Astrocyte (in vitro differentiated cells and primary cell): Measurements from ENCODE around the gene MAIP1. TPM values are rescaled to one million over a fixed set of nuclear protein-coding genes. Genes with fewer than 3 reads are reported as not detected.

ENCODE experiments used
- DNase-seq: peaks from one replicate; pipeline ENCODE4 v3.0.0-alpha.2; 2010; ENCODE audit warnings: low read depth
- FAIRE-seq: peaks from 2 replicates; lab custom pipeline; 2011; peaks lifted over from hg19 to GRCh38; lab: Jason Lieb, UNC
- H2AFZ ChIP-seq: 2 replicates; pipeline ENCODE4 v1.6.0; 2012; ENCODE audit warnings: low read depth, low read length, inconsistent platforms
- H3K27ac ChIP-seq: 2 replicates; pipeline ENCODE4 v1.5.1; 2011; ENCODE audit warnings: low read depth, low read length, inconsistent platforms
- H3K27me3 ChIP-seq: 2 replicates; pipeline ENCODE4 v1.6.0; 2011; ENCODE audit warnings: low read length, inconsistent platforms; ENCODE audit not compliant: insufficient read depth
- H3K36me3 ChIP-seq: 2 replicates; pipeline ENCODE4 v1.5.1; 2011; ENCODE audit warnings: low read length, inconsistent platforms; ENCODE audit not compliant: insufficient read depth
- H3K4me1 ChIP-seq: 2 replicates; pipeline ENCODE4 v1.5.1; 2011; ENCODE audit warnings: low read length, inconsistent platforms; ENCODE audit not compliant: insufficient read depth
- H3K4me2 ChIP-seq: 2 replicates; pipeline ENCODE4 v1.6.0; 2012; ENCODE audit warnings: low read length, inconsistent platforms
- H3K4me3 ChIP-seq: 2 replicates; pipeline ENCODE4 v1.5.1; 2011; ENCODE audit warnings: low read depth, mild to moderate bottlenecking, low read length, inconsistent platforms; ENCODE audit not compliant: insufficient read depth
- H3K79me2 ChIP-seq: 2 replicates; pipeline ENCODE4 v1.6.0; 2012; ENCODE audit warnings: mild to moderate bottlenecking, low read length, inconsistent platforms; ENCODE audit not compliant: insufficient read depth
- H3K9ac ChIP-seq: 2 replicates; pipeline ENCODE4 v1.6.0; 2012; ENCODE audit warnings: mild to moderate bottlenecking, low read length, inconsistent platforms
- H3K9me3 ChIP-seq: 2 replicates; pipeline ENCODE4 v1.5.1; 2012; ENCODE audit warnings: low read depth, mild to moderate bottlenecking, low read length, inconsistent platforms; ENCODE audit not compliant: insufficient read depth
- H4K20me1 ChIP-seq: 2 replicates; pipeline ENCODE4 v1.6.0; 2012; ENCODE audit warnings: low read length, inconsistent platforms; ENCODE audit not compliant: insufficient read depth
- H3K27ac Mint-ChIP-seq: one replicate; pipeline ENCODE4 v1.8.0; 2021; ENCODE audit warnings: mild to moderate bottlenecking, mixed read lengths; ENCODE audit not compliant: unreplicated experiment
- H3K27me3 Mint-ChIP-seq: one replicate; pipeline ENCODE4 v1.8.0; 2021; ENCODE audit warnings: low read depth, mixed read lengths; ENCODE audit not compliant: unreplicated experiment
- H3K36me3 Mint-ChIP-seq: one replicate; pipeline ENCODE4 v1.8.0; 2021; ENCODE audit warnings: low read depth, mixed read lengths; ENCODE audit not compliant: unreplicated experiment
- H3K4me1 Mint-ChIP-seq: one replicate; pipeline ENCODE4 v1.8.0; 2021; ENCODE audit warnings: low read depth, mixed read lengths; ENCODE audit not compliant: unreplicated experiment
- H3K4me3 Mint-ChIP-seq: one replicate; pipeline ENCODE4 v1.8.0; 2021; ENCODE audit warnings: mild to moderate bottlenecking, moderate library complexity, mixed read lengths; ENCODE audit not compliant: unreplicated experiment
- H3K9me3 Mint-ChIP-seq: one replicate; pipeline ENCODE4 v1.8.0; 2021; ENCODE audit warnings: mild to moderate bottlenecking, mixed read lengths; ENCODE audit not compliant: unreplicated experiment
- CTCF ChIP-seq: IDR thresholded peaks from 2 replicates; pipeline ENCODE4 v1.5.1; 2011; ENCODE audit warnings: low read depth, mild to moderate bottlenecking, inconsistent platforms, low read length, moderate library complexity; ENCODE audit not compliant: insufficient read depth
- EZH2 ChIP-seq: IDR thresholded peaks from 2 replicates; pipeline ENCODE4 v1.6.1; 2012; ENCODE audit warnings: mild to moderate bottlenecking, low read length, inconsistent platforms; ENCODE audit not compliant: insufficient read depth
- total RNA-seq: library from RNA; stranded (reverse); gene quantifications from 2 replicates; pipeline ENCODE4 v1.2.1, GENCODE V29; 2021

Gene MAIP1
- total RNA-seq, 1 donor from 2014 or later = 24.4 TPM

GRCh38 chr2:199926806-199927205, 28.6 kb upstream of the MAIP1 start:
- H3K27ac Mint-ChIP-seq = no peak overlapping the region
- Histone ChIP-seq H3K4me1 (no peaks in the 10 kb centered on the region), H2AFZ (no peak overlapping the region), H3K9me3 (no peaks in the 10 kb centered on the region), H3K4me2 (no peak overlapping the region), H3K79me2 (peaks cover 54% of the 10 kb centered on the region), H3K9ac (no peak overlapping the region), H3K36me3 (peaks cover 13% of the 10 kb centered on the region), H4K20me1 (peaks cover 17% of the 10 kb centered on the region), H3K4me3 (no peak overlapping the region), H3K27me3 (no peaks in the 10 kb centered on the region), H3K27ac (no peak overlapping the region)
- DNase-seq = no peak
- peaks cover 6% of the 10 kb centered on the region for H3K36me3 Mint-ChIP-seq
- FAIRE-seq = no peak
- H3K4me1 Mint-ChIP-seq = peaks cover 12% of the 10 kb centered on the region
- no peak for TF ChIP-seq CTCF
- TF ChIP-seq EZH2 = no peak
- no peaks in the 10 kb centered on the region for H3K27me3 Mint-ChIP-seq
- no peaks in the 10 kb centered on the region for H3K9me3 Mint-ChIP-seq
- no peak overlapping the region for H3K4me3 Mint-ChIP-seq

- H3K36me3 ChIP-seq = peaks cover 17% of the 10 kb centered on the region
- no peak overlapping the region for H3K27ac ChIP-seq
- no peak overlapping the region for H3K9ac ChIP-seq
- TF ChIP-seq CTCF (no peak), EZH2 (no peak)
- H3K4me1 ChIP-seq = no peaks in the 10 kb centered on the region
- no peak overlapping the region for H3K27ac Mint-ChIP-seq
- peaks cover 40% of the 10 kb centered on the region for H3K79me2 ChIP-seq
- H3K36me3 Mint-ChIP-seq = peaks cover 7% of the 10 kb centered on the region
- peaks cover 15% of the 10 kb centered on the region for H4K20me1 ChIP-seq
- no peak overlapping the region for H3K4me3 Mint-ChIP-seq
- H3K4me3 ChIP-seq = no peak overlapping the region
- FAIRE-seq (no peak), DNase-seq (no peak)
- H3K27me3 Mint-ChIP-seq = no peaks in the 10 kb centered on the region
- H2AFZ ChIP-seq = no peak overlapping the region
- H3K27me3 ChIP-seq = no peaks in the 10 kb centered on the region
- peaks cover 12% of the 10 kb centered on the region for H3K4me1 Mint-ChIP-seq
- no peak overlapping the region for H3K4me2 ChIP-seq
- H3K9me3 Mint-ChIP-seq = no peaks in the 10 kb centered on the region
- H3K9me3 ChIP-seq = no peaks in the 10 kb centered on the region
Observed at GRCh38 chr2:199928226-199928625, 27.2 kb upstream of the MAIP1 start.

- TF ChIP-seq CTCF (no peak), EZH2 (no peak)
- no peaks in the 10 kb centered on the region for H3K27me3 ChIP-seq
- H3K4me2 ChIP-seq = no peak overlapping the region
- Mint-ChIP-seq H3K36me3 (peaks cover 7% of the 10 kb centered on the region), H3K27ac (no peak overlapping the region), H3K4me3 (no peak overlapping the region), H3K4me1 (peaks cover 12% of the 10 kb centered on the region), H3K27me3 (no peaks in the 10 kb centered on the region), H3K9me3 (no peaks in the 10 kb centered on the region)
- DNase-seq = no peak
- no peak overlapping the region for H3K4me3 ChIP-seq
- H3K79me2 ChIP-seq = peaks cover 36% of the 10 kb centered on the region
- FAIRE-seq = no peak
- H3K9ac ChIP-seq = no peak overlapping the region
- no peaks in the 10 kb centered on the region for H3K9me3 ChIP-seq
- no peak overlapping the region for H3K27ac ChIP-seq
- peaks cover 15% of the 10 kb centered on the region for H4K20me1 ChIP-seq
- H2AFZ ChIP-seq = no peak overlapping the region
- peaks cover 17% of the 10 kb centered on the region for H3K36me3 ChIP-seq
- H3K4me1 ChIP-seq = no peaks in the 10 kb centered on the region
Observed at GRCh38 chr2:199928626-199929025, 26.8 kb upstream of the MAIP1 start.
